T-helper 1 cell treated with Interleukin-12 subunit alpha and Interleukin-12 subunit beta and Interleukin-4 antibody, amounts not matched to agents 30 μg/mL and 1 μg/mL, for 36 hours (primary cell): Measurements from ENCODE around the gene CACNG1.

Experiments
- H3K27ac Mint-ChIP-seq: one replicate; pipeline ENCODE4 v1.8.0; 2021; ENCODE audit warnings: mild to moderate bottlenecking, mixed read lengths
- H3K27me3 Mint-ChIP-seq: one replicate; pipeline ENCODE4 v1.8.0; 2021; ENCODE audit warnings: low read depth, mixed read lengths
- H3K36me3 Mint-ChIP-seq: one replicate; pipeline ENCODE4 v1.8.0; 2021; ENCODE audit warnings: low read depth, mixed read lengths
- H3K4me1 Mint-ChIP-seq: one replicate; pipeline ENCODE4 v1.8.0; 2021; ENCODE audit warnings: low read depth, mixed read lengths
- H3K4me3 Mint-ChIP-seq: one replicate; pipeline ENCODE4 v1.8.0; 2021; ENCODE audit warnings: mild to moderate bottlenecking, moderate library complexity, mixed read lengths
- H3K9me3 Mint-ChIP-seq: one replicate; pipeline ENCODE4 v1.8.0; 2021; ENCODE audit warnings: mixed read lengths

CACNG1 gene

GRCh38 chr17:67051155-67051538, 6.8 kb downstream of the CACNG1 start:
- Mint-ChIP-seq H3K27me3 (no peaks in the 10 kb centered on the region), H3K9me3 (peaks cover 14% of the 10 kb centered on the region), H3K36me3 (no peaks in the 10 kb centered on the region), H3K27ac (no peak overlapping the region), H3K4me1 (no peaks in the 10 kb centered on the region), H3K4me3 (no peak overlapping the region)

- Mint-ChIP-seq H3K4me3 (no peak overlapping the region), H3K36me3 (no peaks in the 10 kb centered on the region), H3K27me3 (no peaks in the 10 kb centered on the region), H3K9me3 (peaks cover 14% of the 10 kb centered on the region), H3K27ac (no peak overlapping the region), H3K4me1 (no peaks in the 10 kb centered on the region)
Observed at GRCh38 chr17:67051837-67052236, 7.5 kb downstream of the CACNG1 start.

GRCh38 chr17:67052720-67053437, 8.5 kb downstream of the CACNG1 start:
- Mint-ChIP-seq H3K36me3 (no peaks in the 10 kb centered on the region), H3K4me1 (no peaks in the 10 kb centered on the region), H3K27ac (no peak overlapping the region), H3K27me3 (no peaks in the 10 kb centered on the region), H3K4me3 (no peak overlapping the region), H3K9me3 (peaks cover 9% of the 10 kb centered on the region)

- no peaks in the 10 kb centered on the region for H3K4me1 Mint-ChIP-seq
- H3K9me3 Mint-ChIP-seq = peaks cover 5% of the 10 kb centered on the region
- H3K36me3 Mint-ChIP-seq = no peaks in the 10 kb centered on the region
- H3K27ac Mint-ChIP-seq = no peak overlapping the region
- H3K4me3 Mint-ChIP-seq = no peak overlapping the region
- H3K27me3 Mint-ChIP-seq = no peaks in the 10 kb centered on the region
Observed at GRCh38 chr17:67053438-67054000, 9.2 kb downstream of the CACNG1 start.

- H3K9me3 Mint-ChIP-seq = no peaks in the 10 kb centered on the region
- H3K4me1 Mint-ChIP-seq = no peaks in the 10 kb centered on the region
- no peak overlapping the region for H3K4me3 Mint-ChIP-seq
- no peak overlapping the region for H3K27ac Mint-ChIP-seq
- no peaks in the 10 kb centered on the region for H3K36me3 Mint-ChIP-seq
- H3K27me3 Mint-ChIP-seq = no peaks in the 10 kb centered on the region
Observed at GRCh38 chr17:67054011-67054591, 9.7 kb downstream of the CACNG1 start.

- no peak overlapping the region for H3K27ac Mint-ChIP-seq
Observed at GRCh38 chr17:67054608-67055007, 10.3 kb downstream of the CACNG1 start.

GRCh38 chr17:67055041-67055443, 10.7 kb downstream of the CACNG1 start:
- H3K4me3 Mint-ChIP-seq = no peak overlapping the region
- H3K9me3 Mint-ChIP-seq = no peaks in the 10 kb centered on the region
- no peak overlapping the region for H3K27ac Mint-ChIP-seq
- no peaks in the 10 kb centered on the region for H3K27me3 Mint-ChIP-seq
- no peaks in the 10 kb centered on the region for H3K4me1 Mint-ChIP-seq
- H3K36me3 Mint-ChIP-seq = no peaks in the 10 kb centered on the region

More at GRCh38 chr17:67054608-67055007, 10.3 kb downstream of the CACNG1 start:
- Mint-ChIP-seq H3K27me3 (no peaks in the 10 kb centered on the region), H3K4me3 (no peak overlapping the region), H3K36me3 (no peaks in the 10 kb centered on the region), H3K9me3 (no peaks in the 10 kb centered on the region), H3K4me1 (no peaks in the 10 kb centered on the region)

GRCh38 chr17:67055811-67056745, 11.7 kb downstream of the CACNG1 start:
- Mint-ChIP-seq H3K27me3 (no peaks in the 10 kb centered on the region), H3K36me3 (no peaks in the 10 kb centered on the region), H3K27ac (no peak overlapping the region)

GRCh38 chr17:67056746-67057490, 12.6 kb downstream of the CACNG1 start:
- Mint-ChIP-seq H3K27ac (no peak overlapping the region), H3K4me3 (no peak overlapping the region), H3K27me3 (no peaks in the 10 kb centered on the region), H3K4me1 (no peaks in the 10 kb centered on the region), H3K36me3 (no peaks in the 10 kb centered on the region), H3K9me3 (no peaks in the 10 kb centered on the region)

More at GRCh38 chr17:67055811-67056745, 11.7 kb downstream of the CACNG1 start:
- H3K4me1 Mint-ChIP-seq = no peaks in the 10 kb centered on the region
- no peaks in the 10 kb centered on the region for H3K9me3 Mint-ChIP-seq
- H3K4me3 Mint-ChIP-seq = no peak overlapping the region

- Mint-ChIP-seq H3K4me3 (no peak overlapping the region), H3K27ac (no peak overlapping the region), H3K4me1 (no peaks in the 10 kb centered on the region), H3K27me3 (no peaks in the 10 kb centered on the region), H3K9me3 (no peaks in the 10 kb centered on the region), H3K36me3 (no peaks in the 10 kb centered on the region)
Observed at GRCh38 chr17:67058036-67058435, 13.7 kb downstream of the CACNG1 start.

GRCh38 chr17:67059372-67059771, 15.0 kb downstream of the CACNG1 start:
- H3K27ac Mint-ChIP-seq = no peak overlapping the region
- H3K27me3 Mint-ChIP-seq = no peaks in the 10 kb centered on the region
- no peaks in the 10 kb centered on the region for H3K36me3 Mint-ChIP-seq
- H3K4me1 Mint-ChIP-seq = no peaks in the 10 kb centered on the region
- H3K4me3 Mint-ChIP-seq = no peak overlapping the region
- no peaks in the 10 kb centered on the region for H3K9me3 Mint-ChIP-seq

GRCh38 chr17:67063141-67063540, 18.8 kb downstream of the CACNG1 start:
- Mint-ChIP-seq H3K4me1 (no peaks in the 10 kb centered on the region), H3K36me3 (no peaks in the 10 kb centered on the region), H3K27ac (no peak overlapping the region), H3K27me3 (no peaks in the 10 kb centered on the region), H3K9me3 (no peaks in the 10 kb centered on the region), H3K4me3 (no peak overlapping the region)

- Mint-ChIP-seq H3K27ac (no peak overlapping the region), H3K27me3 (no peaks in the 10 kb centered on the region), H3K4me3 (no peak overlapping the region), H3K9me3 (no peaks in the 10 kb centered on the region), H3K36me3 (no peaks in the 10 kb centered on the region), H3K4me1 (no peaks in the 10 kb centered on the region)
Observed at GRCh38 chr17:67066717-67067116, 22.4 kb downstream of the CACNG1 start.
